Epithelial cell of esophagus (primary cell): ENCODE results near the gene FBXO22.

Source experiments
- DNase-seq: peaks from one replicate; pipeline ENCODE4 v3.0.0; 2010; ENCODE audit warnings: low read depth
- H3K4me3 ChIP-seq: 2 replicates; pipeline ENCODE4 v1.5.1; 2011; ENCODE audit warnings: mild to moderate bottlenecking, low read length, control low read depth
- CTCF ChIP-seq: IDR thresholded peaks from 2 replicates; pipeline ENCODE4 v1.5.1; 2011; ENCODE audit warnings: low read depth, mild to moderate bottlenecking, low read length, control low read depth, inconsistent platforms; ENCODE audit not compliant: insufficient read depth; ENCODE audit errors: missing control alignments

FBXO22 gene

GRCh38 chr15:75920079-75920478, 16.4 kb downstream of the FBXO22 start:
- no peak overlapping the region for H3K4me3 ChIP-seq
- no peak for DNase-seq
- no peak for TF ChIP-seq CTCF

GRCh38 chr15:75921732-75922703, 18.3 kb downstream of the FBXO22 start:
- peak; percentile 30 for TF ChIP-seq CTCF
- H3K4me3 ChIP-seq = no peak overlapping the region
- DNase-seq = peak; percentile 90

GRCh38 chr15:75923756-75924155, 20.1 kb downstream of the FBXO22 start:
- H3K4me3 ChIP-seq = no peak overlapping the region
- no peak for DNase-seq
- no peak for TF ChIP-seq CTCF

GRCh38 chr15:75924576-75924975, 20.9 kb downstream of the FBXO22 start:
- no peak overlapping the region for H3K4me3 ChIP-seq
- no peak for TF ChIP-seq CTCF
- peak; percentile 68 for DNase-seq

- no peak for TF ChIP-seq CTCF
- DNase-seq = no peak
- H3K4me3 ChIP-seq = no peak overlapping the region
Observed at GRCh38 chr15:75925440-75925839, 21.8 kb downstream of the FBXO22 start.

GRCh38 chr15:75926931-75927330, 23.3 kb downstream of the FBXO22 start:
- no peak overlapping the region for H3K4me3 ChIP-seq
- no peak for TF ChIP-seq CTCF
- DNase-seq = no peak
